Loucy (cell line): ENCODE data around the gene NGDN.

ENCODE experiments used
- H2AFZ ChIP-seq: fragments of 200-600 bp; sonication (generic); 2 replicates; pipeline ENCODE4 v1.6.0; 2016; ENCODE audit warnings: antibody characterized with exemption, mild to moderate bottlenecking, low read length, moderate library complexity
- H3F3A ChIP-seq: fragments of 200-600 bp; 2 replicates; pipeline ENCODE4 v1.6.0; 2016; ENCODE audit warnings: antibody characterized with exemption, low read depth, mild to moderate bottlenecking
- H3K27me3 ChIP-seq: fragments of 200-600 bp; sonication (generic); 2 replicates; pipeline ENCODE4 v1.6.1; 2014; ENCODE audit warnings: low read length, mild to moderate bottlenecking; ENCODE audit not compliant: insufficient read depth, poor library complexity, severe bottlenecking
- H3K36me3 ChIP-seq: fragments of 200-600 bp; sonication (generic); 2 replicates; pipeline ENCODE4 v1.6.1; 2016; ENCODE audit warnings: low read length; ENCODE audit not compliant: insufficient read depth
- H3K4me1 ChIP-seq: fragments of 200-600 bp; sonication (generic); 2 replicates; pipeline ENCODE4 v1.5.1; 2014; ENCODE audit warnings: low read length, mild to moderate bottlenecking; ENCODE audit not compliant: insufficient read depth, poor library complexity, severe bottlenecking
- H3K4me2 ChIP-seq: fragments of 200-600 bp; sonication (generic); 2 replicates; pipeline ENCODE4 v1.6.0; 2014; ENCODE audit warnings: antibody characterized with exemption, low read length, low read depth, mild to moderate bottlenecking; ENCODE audit not compliant: poor library complexity, severe bottlenecking
- H3K4me3 ChIP-seq: fragments of 200-600 bp; sonication (generic); 2 replicates; pipeline ENCODE4 v1.5.1; 2014; ENCODE audit warnings: low read length, mild to moderate bottlenecking, mixed read lengths; ENCODE audit not compliant: poor library complexity, severe bottlenecking
- H3K79me2 ChIP-seq: fragments of 200-600 bp; sonication (generic); 2 replicates; pipeline ENCODE4 v1.6.1; 2014; ENCODE audit warnings: low read length; ENCODE audit not compliant: insufficient read depth
- H3K9ac ChIP-seq: fragments of 200-600 bp; sonication (generic); 2 replicates; pipeline ENCODE4 v1.6.0; 2014; ENCODE audit warnings: mild to moderate bottlenecking, low read depth, low read length, moderate library complexity; ENCODE audit not compliant: poor library complexity, severe bottlenecking
- H3K9me2 ChIP-seq: fragments of 200-600 bp; sonication (generic); replicated peaks from 2 replicates; pipeline ENCODE4 v1.6.1; 2016; ENCODE audit warnings: low read depth, low read length, mixed read lengths
- H3K9me3 ChIP-seq: fragments of 200-600 bp; sonication (generic); 2 replicates; pipeline ENCODE4 v1.6.1; 2014; ENCODE audit warnings: mild to moderate bottlenecking, antibody characterized with exemption, low read length, low read depth; ENCODE audit not compliant: insufficient read depth
- H4K20me1 ChIP-seq: fragments of 200-600 bp; sonication (generic); 2 replicates; pipeline ENCODE4 v1.6.0; 2014; ENCODE audit warnings: antibody characterized with exemption, low read length, mild to moderate bottlenecking; ENCODE audit not compliant: insufficient read depth, poor library complexity, severe bottlenecking
- EZH2phosphoT487 ChIP-seq: fragments of 200-600 bp; IDR thresholded peaks from 2 replicates; pipeline ENCODE4 v1.6.1; 2018; ENCODE audit warnings: antibody characterized with exemption, mild to moderate bottlenecking, moderate library complexity, borderline replicate concordance
- TF ChIP-seq, protein P1 (sequence below): fragments of 200-600 bp; sonication (generic); conservative IDR thresholded peaks from 2 replicates; pipeline ENCODE4 v1.5.1; 2014; ENCODE audit warnings: mild to moderate bottlenecking, antibody characterized with exemption, low read length

Gene NGDN

DNA sequence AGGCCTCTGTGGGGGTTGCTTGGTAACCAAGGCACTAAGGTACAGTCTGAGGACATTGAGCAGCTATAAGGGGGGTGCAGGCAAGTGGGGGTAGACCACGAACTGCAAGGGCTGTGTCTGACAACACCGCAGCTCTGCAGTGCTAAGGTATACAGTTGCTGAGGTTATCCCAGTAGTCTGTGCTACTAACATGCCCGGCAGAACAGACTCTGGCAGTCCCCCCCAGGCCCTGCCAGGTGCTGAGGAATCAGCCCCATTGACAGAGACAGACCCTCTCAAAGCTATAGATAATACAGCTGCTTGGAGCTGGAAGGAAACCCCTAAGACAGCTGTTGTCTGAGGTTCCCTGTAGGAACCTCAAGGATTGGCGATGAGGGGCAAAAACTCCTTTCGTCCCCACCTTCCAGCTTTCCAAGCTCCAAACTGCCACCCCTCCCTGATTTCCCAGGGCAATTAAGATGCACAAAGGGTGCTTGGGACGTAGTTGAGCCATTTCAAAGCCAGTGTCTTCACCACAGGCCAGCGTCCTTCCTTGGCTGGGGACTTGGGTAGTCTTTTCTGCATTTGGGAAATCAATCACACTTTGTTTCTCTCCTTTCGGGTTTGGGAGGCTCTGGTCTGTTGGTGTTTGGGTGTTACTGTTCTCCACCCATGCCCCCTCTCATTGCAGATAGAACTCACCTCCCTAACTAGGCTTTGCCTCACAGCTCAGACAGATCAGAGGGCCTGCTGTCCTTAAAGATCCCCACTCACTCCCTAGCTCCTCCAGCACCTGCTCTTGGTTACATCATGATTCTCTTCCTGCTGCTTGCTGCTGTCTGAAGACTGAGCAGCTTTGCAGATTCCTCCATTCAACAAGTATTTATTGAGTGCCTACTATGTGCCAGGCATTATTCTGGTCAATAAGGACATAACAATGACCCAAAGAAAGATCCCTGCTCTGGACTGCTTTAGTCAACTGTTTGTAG, 32.1 kb upstream of the NGDN start:
- Histone ChIP-seq H3K27me3 (no peaks in the 10 kb centered on the region), H3K79me2 (no peaks in the 10 kb centered on the region), H3K36me3 (no peaks in the 10 kb centered on the region), H3K4me3 (no peak overlapping the region), H3K4me1 (no peaks in the 10 kb centered on the region), H3F3A (no peaks in the 10 kb centered on the region), H3K9me3 (no peaks in the 10 kb centered on the region), H2AFZ (no peak overlapping the region), H3K4me2 (no peak overlapping the region), H3K9me2 (no peaks in the 10 kb centered on the region), H3K9ac (no peak overlapping the region), H4K20me1 (no peaks in the 10 kb centered on the region)
- TF ChIP-seq EZH2phosphoT487, result no peak
- TF ChIP-seq, protein P1, sequence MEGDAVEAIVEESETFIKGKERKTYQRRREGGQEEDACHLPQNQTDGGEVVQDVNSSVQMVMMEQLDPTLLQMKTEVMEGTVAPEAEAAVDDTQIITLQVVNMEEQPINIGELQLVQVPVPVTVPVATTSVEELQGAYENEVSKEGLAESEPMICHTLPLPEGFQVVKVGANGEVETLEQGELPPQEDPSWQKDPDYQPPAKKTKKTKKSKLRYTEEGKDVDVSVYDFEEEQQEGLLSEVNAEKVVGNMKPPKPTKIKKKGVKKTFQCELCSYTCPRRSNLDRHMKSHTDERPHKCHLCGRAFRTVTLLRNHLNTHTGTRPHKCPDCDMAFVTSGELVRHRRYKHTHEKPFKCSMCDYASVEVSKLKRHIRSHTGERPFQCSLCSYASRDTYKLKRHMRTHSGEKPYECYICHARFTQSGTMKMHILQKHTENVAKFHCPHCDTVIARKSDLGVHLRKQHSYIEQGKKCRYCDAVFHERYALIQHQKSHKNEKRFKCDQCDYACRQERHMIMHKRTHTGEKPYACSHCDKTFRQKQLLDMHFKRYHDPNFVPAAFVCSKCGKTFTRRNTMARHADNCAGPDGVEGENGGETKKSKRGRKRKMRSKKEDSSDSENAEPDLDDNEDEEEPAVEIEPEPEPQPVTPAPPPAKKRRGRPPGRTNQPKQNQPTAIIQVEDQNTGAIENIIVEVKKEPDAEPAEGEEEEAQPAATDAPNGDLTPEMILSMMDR, result no peak

DNA sequence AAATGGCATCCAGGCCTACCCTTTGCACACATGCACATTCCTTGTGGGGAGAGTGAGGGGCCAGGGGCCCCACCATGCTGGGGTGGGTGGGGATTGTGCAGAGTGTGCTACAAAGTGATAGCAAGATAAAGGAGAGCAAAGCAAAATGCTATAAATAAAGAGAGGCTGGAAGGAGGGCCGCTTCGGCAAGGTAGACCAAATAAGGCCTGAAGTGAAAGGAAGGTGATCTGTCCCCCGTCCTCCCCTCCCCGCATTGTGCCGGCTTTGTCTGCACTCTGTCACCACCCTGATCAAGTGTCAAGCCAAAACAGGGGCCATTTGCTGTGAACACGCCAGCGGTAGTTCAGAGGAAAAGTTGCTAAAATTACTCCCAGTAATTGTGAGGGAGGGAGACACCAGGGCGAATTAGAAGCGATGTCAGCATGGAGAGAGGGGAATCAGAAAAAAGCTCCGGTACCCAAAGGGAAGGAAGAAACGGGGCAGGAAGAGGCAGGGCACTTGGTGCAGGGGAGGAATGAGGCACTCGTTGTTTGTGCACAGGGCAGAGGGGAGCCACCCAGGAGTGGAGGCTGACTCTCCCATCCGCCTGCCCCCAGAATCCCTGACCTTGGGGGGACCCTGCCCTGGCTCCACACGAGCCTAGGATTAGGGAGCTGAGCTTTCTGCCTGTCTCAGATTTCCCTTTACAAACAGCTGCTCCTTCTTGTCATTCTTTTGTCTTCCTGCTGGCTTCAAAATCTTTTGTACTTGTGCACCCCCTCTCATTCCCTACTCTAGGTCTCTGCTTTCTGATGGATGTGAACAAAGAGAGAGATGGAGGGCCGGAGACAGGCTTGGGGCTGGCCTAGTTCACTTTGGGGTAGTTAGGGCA, 31.2 kb upstream of the NGDN start:
- no peak for TF ChIP-seq EZH2phosphoT487
- TF ChIP-seq, protein P1, result no peak
- Histone ChIP-seq H3K36me3 (no peaks in the 10 kb centered on the region), H3F3A (no peaks in the 10 kb centered on the region), H3K9ac (no peak overlapping the region), H3K4me1 (no peaks in the 10 kb centered on the region), H3K79me2 (no peaks in the 10 kb centered on the region), H3K4me2 (no peak overlapping the region), H4K20me1 (no peaks in the 10 kb centered on the region), H3K4me3 (no peak overlapping the region), H3K27me3 (no peaks in the 10 kb centered on the region), H3K9me3 (no peaks in the 10 kb centered on the region), H2AFZ (no peak overlapping the region), H3K9me2 (no peaks in the 10 kb centered on the region)

DNA sequence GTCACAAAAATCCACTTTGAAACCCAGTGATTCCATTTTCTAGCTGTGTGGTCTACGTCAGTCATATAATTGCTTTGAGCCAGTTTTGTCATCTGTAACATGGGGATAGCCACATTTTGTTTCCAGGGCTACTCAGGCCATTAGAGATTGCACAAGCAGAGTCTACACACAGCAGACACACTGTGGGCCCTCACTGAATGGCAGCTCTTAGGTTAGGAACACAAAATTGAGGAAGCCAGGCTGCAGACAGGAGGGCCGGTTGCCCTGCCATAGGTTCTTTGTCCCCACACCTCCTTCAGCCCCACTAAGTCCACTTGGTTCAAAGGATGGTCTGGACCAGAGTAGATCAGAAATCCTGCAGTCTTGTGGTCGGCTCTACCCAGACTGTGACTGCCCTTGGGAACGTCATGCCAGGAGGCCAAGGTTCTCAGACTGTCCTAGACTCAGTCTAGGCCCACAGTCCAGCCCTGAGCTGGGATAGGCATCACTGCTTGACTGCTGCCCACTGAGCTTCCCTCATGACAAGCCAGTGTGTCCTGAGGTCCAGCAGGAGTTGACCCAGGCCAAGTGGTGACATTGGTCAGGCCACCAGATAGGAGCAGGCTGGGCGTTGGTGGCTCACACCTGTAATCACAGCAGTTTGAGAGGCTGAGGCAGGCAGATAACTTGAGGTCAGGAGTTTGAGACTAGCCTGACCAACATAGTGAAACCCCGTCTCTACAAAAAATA, 30.2 kb upstream of the NGDN start:
- Histone ChIP-seq H3K9me3 (no peaks in the 10 kb centered on the region), H3K27me3 (no peaks in the 10 kb centered on the region), H3K36me3 (no peaks in the 10 kb centered on the region), H3K4me3 (no peak overlapping the region), H2AFZ (no peak overlapping the region), H3K9me2 (no peaks in the 10 kb centered on the region), H3K4me2 (no peak overlapping the region), H3K4me1 (no peaks in the 10 kb centered on the region), H3K79me2 (no peaks in the 10 kb centered on the region), H3F3A (no peaks in the 10 kb centered on the region), H3K9ac (no peak overlapping the region), H4K20me1 (no peaks in the 10 kb centered on the region)
- no peak for TF ChIP-seq EZH2phosphoT487
- TF ChIP-seq, protein P1, result no peak
